A549 treated with AZD9567 at 1 μM for 4 hours (cell line): ENCODE measurements around the gene PCSK1N. TPM values are rescaled to one million over a fixed set of nuclear protein-coding genes. Genes with fewer than 3 reads are reported as not detected.

Experiments
- total RNA-seq: library from RNA; stranded (reverse); fragments of 200-300 nt; extraction: Qiagen RNA extraction; gene quantifications from 5 replicates; pipeline ENCODE4 v1.2.3, GENCODE V29; 2022; ENCODE audit not compliant: insufficient read depth

The PCSK1N gene
- 17.7 to 49.2 TPM (median 41.6 TPM) in 5 replicates for total RNA-seq

GRCh38 chrX:48835524-48836329 is at the start of gene PCSK1N:
Gene PCSK1N (minus strand): TSS chrX:48835610. CDS start chrX:48835532, 78 bp downstream.

GRCh38 chrX:48826135-48826875 is 9.1 kb downstream of the PCSK1N start, which contains the start of gene ERAS:
Gene ERAS (plus strand): TSS chrX:48826513. CDS start chrX:48829124, 2,611 bp downstream.

GRCh38 chrX:48801280-48802088 is 33.9 kb downstream of the PCSK1N start, which contains the start of gene HDAC6:
Gene HDAC6 (plus strand): TSS chrX:48802067. CDS start chrX:48802693, 626 bp downstream.

GRCh38 chrX:48786341-48786800 is 49.0 kb downstream of the PCSK1N start, which contains the start of gene GATA1:
Gene GATA1 (plus strand): TSS chrX:48786590. CDS start chrX:48791110, 4,520 bp downstream.

Other genes starting within 250 kb of the PCSK1N start
- gene WDR13, start 238.1 kb downstream of the PCSK1N start, total RNA-seq = 52.6 to 92.4 TPM (median 87.7 TPM) in 5 replicates
- 0.31 to 0.52 TPM (median 0.36 TPM) in 4 of 5 replicates, not detected in the other for gene WAS, start 151.8 kb downstream of the PCSK1N start, total RNA-seq
- gene SUV39H1, start 138.9 kb downstream of the PCSK1N start, total RNA-seq = 17.9 to 21.6 TPM (median 20.6 TPM) in 5 replicates
- not detected in 5 replicates for gene GLOD5, start 73.9 kb downstream of the PCSK1N start, total RNA-seq
- not detected in 5 replicates for gene GATA1, start 49.0 kb downstream of the PCSK1N start, total RNA-seq
- 29.7 to 32.6 TPM (median 31.5 TPM) in 5 replicates for gene HDAC6, start 33.5 kb downstream of the PCSK1N start, total RNA-seq
- gene ERAS, start 9.1 kb downstream of the PCSK1N start, total RNA-seq = 0.10 TPM in 1 of 5 replicates, not detected in the others
- gene TIMM17B, start 62.2 kb upstream of the PCSK1N start, total RNA-seq = 83.7 to 111 TPM (median 99.2 TPM) in 5 replicates
- 96.7 to 107 TPM (median 104 TPM) in 5 replicates for gene PQBP1, start 62.3 kb upstream of the PCSK1N start, total RNA-seq
- gene SLC35A2, start 76.0 kb upstream of the PCSK1N start, total RNA-seq = 41.9 to 70.7 TPM (median 67.0 TPM) in 5 replicates
- gene PIM2, start 83.4 kb upstream of the PCSK1N start, total RNA-seq = 9.7 to 11.7 TPM (median 10.3 TPM) in 5 replicates
- gene OTUD5, start 122.0 kb upstream of the PCSK1N start, total RNA-seq = 61.0 to 65.5 TPM (median 61.7 TPM) in 5 replicates
- gene KCND1, start 136.2 kb upstream of the PCSK1N start, total RNA-seq = 1.0 to 3.0 TPM (median 1.1 TPM) in 5 replicates
- 18.8 to 22.2 TPM (median 21.0 TPM) in 5 replicates for gene GRIPAP1, start 166.7 kb upstream of the PCSK1N start, total RNA-seq
- gene TFE3, start 207.7 kb upstream of the PCSK1N start, total RNA-seq = 35.5 to 46.3 TPM (median 43.2 TPM) in 5 replicates
- gene CCDC120, start 223.4 kb upstream of the PCSK1N start, total RNA-seq = 1.2 to 3.7 TPM (median 2.9 TPM) in 5 replicates
- gene PRAF2, start 238.4 kb upstream of the PCSK1N start, total RNA-seq = 40.6 to 51.0 TPM (median 46.0 TPM) in 5 replicates
- gene WDR45, start 244.3 kb upstream of the PCSK1N start, total RNA-seq = 41.3 to 56.4 TPM (median 53.4 TPM) in 5 replicates